ENCODE data around the gene ZFP92.

ZFP92 gene

DNA sequence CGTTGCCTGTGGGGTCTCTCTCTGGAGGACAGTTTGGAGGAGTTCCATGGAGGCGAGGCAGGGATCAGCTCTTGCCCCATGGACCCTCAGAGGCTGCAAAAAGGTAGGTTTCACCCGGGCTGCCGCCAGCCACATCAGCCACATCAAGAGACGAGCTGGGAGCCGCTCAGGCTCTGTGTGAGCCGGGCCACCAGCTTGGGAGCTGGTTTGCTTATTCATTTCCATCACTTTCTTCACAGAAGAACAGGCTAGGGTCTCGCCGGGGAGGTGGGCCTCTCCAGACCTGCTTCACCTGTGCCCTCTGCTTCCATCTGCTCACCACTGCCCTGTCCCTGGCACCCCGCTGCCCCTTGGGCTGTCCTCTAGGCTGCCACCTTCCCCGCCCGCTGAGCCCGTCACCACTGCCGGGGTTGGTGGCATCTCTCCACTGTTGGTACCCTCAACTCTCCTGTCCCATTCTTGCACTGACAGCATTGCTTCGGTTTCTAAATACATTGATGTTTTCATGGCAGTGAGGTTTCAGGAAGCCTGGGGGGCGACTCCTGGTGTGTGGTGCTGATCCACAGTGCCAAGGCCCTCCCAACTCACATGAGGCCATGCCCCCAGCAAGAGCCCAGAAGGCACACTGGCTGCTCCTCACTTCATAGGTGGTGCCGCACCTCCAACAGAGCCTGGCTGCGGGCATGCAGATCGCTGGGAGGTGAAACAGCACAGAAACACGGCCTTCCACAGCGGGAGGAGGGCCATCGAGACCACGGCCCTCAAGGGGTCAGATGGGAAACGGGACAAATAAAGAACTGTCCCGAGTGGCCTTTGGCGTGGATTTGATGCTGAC lies 39.1 kb downstream of the ZFP92 start:
- DNase-seq (ENCODE audit: low read depth, low spot score) = no peak

DNA sequence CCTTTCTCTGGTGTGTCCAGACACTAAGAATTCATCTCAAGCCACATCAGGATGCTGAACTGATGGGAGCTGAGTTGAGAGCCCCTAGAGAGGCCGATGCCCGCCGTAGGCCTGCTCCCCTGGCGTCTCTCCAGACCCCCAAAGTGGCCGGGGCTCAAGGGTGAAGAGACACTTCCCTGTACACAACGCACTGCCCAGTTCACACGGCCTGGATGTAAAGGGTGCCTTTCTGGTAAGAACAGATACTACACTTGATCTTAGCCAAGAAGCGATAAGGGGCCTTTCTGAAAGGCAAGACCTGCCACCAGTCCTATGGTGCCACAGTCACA lies 39.6 kb downstream of the ZFP92 start:
- H3K4me1 ChIP-seq (ENCODE audit: insufficient read depth, insufficient read length) = no peaks in the 10 kb centered on the region
- H3K36me3 ChIP-seq (ENCODE audit: insufficient read depth, insufficient read length, low read length) = peaks cover 3% of the 10 kb centered on the region
- H3K9me3 ChIP-seq (ENCODE audit: insufficient read depth, low read length) = no peaks in the 10 kb centered on the region
- TF ChIP-seq ZNF274 (IDR thresholded peaks at IDR 0.05; ENCODE audit: low read depth, low read length) = no peak
- no peak for TF ChIP-seq SUZ12 (IDR thresholded peaks at IDR 0.05; ENCODE audit: extremely low read depth, insufficient read depth, insufficient read length)
- no peak for TF ChIP-seq YY1 (IDR thresholded peaks at IDR 0.05; ENCODE audit: insufficient read depth, insufficient read length)
- no peaks in the 10 kb centered on the region for H3K27me3 ChIP-seq (ENCODE audit: insufficient read depth, insufficient read length)
- no peak for DNase-seq (ENCODE audit: low read depth, low spot score)
- H3K9ac ChIP-seq (ENCODE audit: insufficient read length, low read depth) = no peak overlapping the region
- H3K4me3 ChIP-seq (ENCODE audit: insufficient read length, low read depth) = no peak overlapping the region

More for the DNA sequence above, 39.1 kb downstream of the ZFP92 start:
- no peaks in the 10 kb centered on the region for H3K27me3 ChIP-seq (ENCODE audit: insufficient read depth, insufficient read length)
- peaks cover 3% of the 10 kb centered on the region for H3K36me3 ChIP-seq (ENCODE audit: insufficient read depth, insufficient read length, low read length)
- H3K4me1 ChIP-seq (ENCODE audit: insufficient read depth, insufficient read length) = no peaks in the 10 kb centered on the region
- no peaks in the 10 kb centered on the region for H3K9me3 ChIP-seq (ENCODE audit: insufficient read depth, low read length)
- TF ChIP-seq YY1 (IDR thresholded peaks at IDR 0.05; ENCODE audit: insufficient read depth, insufficient read length) (no peak), ZNF274 (IDR thresholded peaks at IDR 0.05; ENCODE audit: low read depth, low read length) (no peak), SUZ12 (IDR thresholded peaks at IDR 0.05; ENCODE audit: extremely low read depth, insufficient read depth, insufficient read length) (no peak)
- H3K9ac ChIP-seq (ENCODE audit: insufficient read length, low read depth) = no peak overlapping the region
- H3K4me3 ChIP-seq (ENCODE audit: insufficient read length, low read depth) = no peak overlapping the region

DNA sequence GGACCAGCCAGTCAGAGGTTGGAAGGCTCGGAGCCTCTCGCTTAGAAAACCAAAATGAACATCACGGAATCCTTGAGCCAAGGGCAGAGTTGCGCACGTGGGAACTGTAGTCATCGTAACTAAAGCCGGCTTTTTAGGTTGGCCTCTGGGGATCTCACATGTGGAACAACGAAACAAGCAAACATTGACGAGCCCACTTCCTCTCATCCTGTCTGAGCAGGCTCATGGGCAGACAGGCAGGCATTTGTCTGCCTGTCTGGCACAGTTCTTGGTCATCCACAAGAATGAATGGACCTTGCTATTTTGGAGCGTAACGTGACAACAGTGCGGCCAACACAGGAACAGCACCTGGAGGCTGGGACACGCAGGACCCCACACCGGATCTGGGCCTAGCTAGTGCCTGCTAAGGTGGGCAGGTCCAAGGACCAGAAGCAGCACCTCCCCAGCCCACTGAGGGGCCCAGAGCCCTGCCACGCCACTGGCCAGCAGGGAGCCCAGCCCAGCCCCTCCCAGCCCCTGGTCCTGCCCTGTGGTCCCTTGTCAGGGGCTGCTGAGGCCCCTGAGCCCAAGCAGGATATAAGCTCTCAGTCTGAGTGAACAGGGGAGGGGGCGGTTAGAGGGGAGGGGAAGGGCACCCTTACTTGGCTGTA lies 43.8 kb downstream of the ZFP92 start:
- H3K27me3 ChIP-seq (ENCODE audit: insufficient read depth, insufficient read length) = no peaks in the 10 kb centered on the region
- H3K9ac ChIP-seq (ENCODE audit: insufficient read length, low read depth) = no peak overlapping the region
- no peak for TF ChIP-seq YY1 (IDR thresholded peaks at IDR 0.05; ENCODE audit: insufficient read depth, insufficient read length)
- TF ChIP-seq SUZ12 (IDR thresholded peaks at IDR 0.05; ENCODE audit: extremely low read depth, insufficient read depth, insufficient read length) = no peak
- TF ChIP-seq ZNF274 (IDR thresholded peaks at IDR 0.05; ENCODE audit: low read depth, low read length) = no peak
- no peak for DNase-seq (ENCODE audit: low read depth, low spot score)
- H3K4me1 ChIP-seq (ENCODE audit: insufficient read depth, insufficient read length) = no peaks in the 10 kb centered on the region
- no peaks in the 10 kb centered on the region for H3K9me3 ChIP-seq (ENCODE audit: insufficient read depth, low read length)
- peaks cover 10% of the 10 kb centered on the region for H3K36me3 ChIP-seq (ENCODE audit: insufficient read depth, insufficient read length, low read length)
- H3K4me3 ChIP-seq (ENCODE audit: insufficient read length, low read depth) = no peak overlapping the region

DNA sequence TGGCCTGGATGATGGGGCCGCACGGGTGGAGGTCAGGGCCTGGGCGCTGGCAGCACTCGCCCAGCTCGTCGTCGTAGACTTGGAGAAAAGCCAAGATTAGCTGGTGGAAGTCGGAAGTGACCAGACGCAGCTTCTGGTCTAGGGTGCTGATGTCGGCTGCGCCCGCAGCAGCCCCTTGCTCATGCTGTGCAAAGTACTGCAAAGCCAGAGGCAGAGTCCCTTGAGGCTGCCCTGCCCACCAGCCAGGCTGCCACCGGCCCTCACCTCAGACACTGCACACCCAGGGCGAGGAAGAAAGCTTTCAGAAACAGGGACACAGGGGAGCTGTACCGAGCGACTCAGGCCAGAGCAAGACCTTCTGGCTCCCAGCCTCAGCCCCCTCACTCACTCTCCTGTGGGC lies 44.3 kb downstream of the ZFP92 start:
- Histone ChIP-seq H3K9ac (ENCODE audit: insufficient read length, low read depth) (no peak overlapping the region), H3K4me1 (ENCODE audit: insufficient read depth, insufficient read length) (no peaks in the 10 kb centered on the region), H3K36me3 (ENCODE audit: insufficient read depth, insufficient read length, low read length) (peaks cover 11% of the 10 kb centered on the region), H3K27me3 (ENCODE audit: insufficient read depth, insufficient read length) (no peaks in the 10 kb centered on the region), H3K9me3 (ENCODE audit: insufficient read depth, low read length) (no peaks in the 10 kb centered on the region), H3K4me3 (ENCODE audit: insufficient read length, low read depth) (no peak overlapping the region)
- DNase-seq (ENCODE audit: low read depth, low spot score) = no peak
- TF ChIP-seq YY1 (IDR thresholded peaks at IDR 0.05; ENCODE audit: insufficient read depth, insufficient read length) (no peak), ZNF274 (IDR thresholded peaks at IDR 0.05; ENCODE audit: low read depth, low read length) (no peak), SUZ12 (IDR thresholded peaks at IDR 0.05; ENCODE audit: extremely low read depth, insufficient read depth, insufficient read length) (no peak)

DNA sequence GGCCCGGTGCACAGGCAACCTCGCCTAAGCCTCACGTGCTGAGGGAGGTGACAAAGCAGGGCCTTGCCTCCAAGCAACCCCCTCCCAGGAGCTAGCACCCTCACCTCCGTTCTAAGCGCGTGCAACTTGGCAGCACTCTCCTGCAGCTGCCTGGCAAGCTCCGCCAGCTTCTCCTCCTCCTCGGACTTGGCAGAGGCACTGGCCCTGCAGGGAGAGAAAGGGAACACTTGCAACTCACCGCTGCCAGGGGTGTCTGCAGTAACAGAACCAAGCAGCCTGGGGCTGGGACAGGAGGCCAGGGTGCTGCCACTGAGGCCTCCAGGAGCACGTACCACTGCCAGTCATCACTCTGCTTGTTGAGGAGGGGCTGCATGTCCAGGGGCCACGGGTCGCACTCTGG lies 44.9 kb downstream of the ZFP92 start:
- H3K9ac ChIP-seq (ENCODE audit: insufficient read length, low read depth) = no peak overlapping the region
- H3K36me3 ChIP-seq (ENCODE audit: insufficient read depth, insufficient read length, low read length) = peaks cover 12% of the 10 kb centered on the region
- H3K9me3 ChIP-seq (ENCODE audit: insufficient read depth, low read length) = no peaks in the 10 kb centered on the region
- no peak overlapping the region for H3K4me3 ChIP-seq (ENCODE audit: insufficient read length, low read depth)
- TF ChIP-seq ZNF274 (IDR thresholded peaks at IDR 0.05; ENCODE audit: low read depth, low read length) (no peak), SUZ12 (IDR thresholded peaks at IDR 0.05; ENCODE audit: extremely low read depth, insufficient read depth, insufficient read length) (no peak), YY1 (IDR thresholded peaks at IDR 0.05; ENCODE audit: insufficient read depth, insufficient read length) (no peak)
- no peaks in the 10 kb centered on the region for H3K4me1 ChIP-seq (ENCODE audit: insufficient read depth, insufficient read length)
- no peaks in the 10 kb centered on the region for H3K27me3 ChIP-seq (ENCODE audit: insufficient read depth, insufficient read length)
- no peak for DNase-seq (ENCODE audit: low read depth, low spot score)

DNA sequence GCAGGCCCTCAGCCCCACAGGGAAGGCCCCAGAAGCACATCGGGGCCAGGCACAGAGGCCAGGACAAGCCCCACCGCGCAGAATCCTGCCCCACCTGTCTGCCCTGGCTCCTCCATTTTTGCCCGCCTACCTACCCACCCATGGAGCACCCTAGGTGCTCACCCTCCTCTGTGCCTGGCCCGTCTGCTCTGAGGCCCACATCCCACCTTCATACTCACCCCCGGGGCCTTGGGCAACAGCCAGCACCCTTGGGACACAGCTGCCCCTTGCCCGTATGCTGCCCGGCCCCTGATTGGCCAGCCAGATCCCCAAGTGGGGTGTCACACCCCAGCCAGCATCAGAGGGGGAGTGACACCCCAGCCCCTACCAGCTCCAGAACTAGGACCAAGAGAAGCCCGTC lies 45.4 kb downstream of the ZFP92 start:
- Histone ChIP-seq H3K9ac (ENCODE audit: insufficient read length, low read depth) (no peak overlapping the region), H3K27me3 (ENCODE audit: insufficient read depth, insufficient read length) (no peaks in the 10 kb centered on the region), H3K4me3 (ENCODE audit: insufficient read length, low read depth) (no peak overlapping the region), H3K9me3 (ENCODE audit: insufficient read depth, low read length) (no peaks in the 10 kb centered on the region), H3K4me1 (ENCODE audit: insufficient read depth, insufficient read length) (no peaks in the 10 kb centered on the region), H3K36me3 (ENCODE audit: insufficient read depth, insufficient read length, low read length) (peaks cover 12% of the 10 kb centered on the region)
- DNase-seq (ENCODE audit: low read depth, low spot score) = no peak
- no peak for TF ChIP-seq SUZ12 (IDR thresholded peaks at IDR 0.05; ENCODE audit: extremely low read depth, insufficient read depth, insufficient read length)
- TF ChIP-seq ZNF274 (IDR thresholded peaks at IDR 0.05; ENCODE audit: low read depth, low read length) = no peak
- no peak for TF ChIP-seq YY1 (IDR thresholded peaks at IDR 0.05; ENCODE audit: insufficient read depth, insufficient read length)

DNA sequence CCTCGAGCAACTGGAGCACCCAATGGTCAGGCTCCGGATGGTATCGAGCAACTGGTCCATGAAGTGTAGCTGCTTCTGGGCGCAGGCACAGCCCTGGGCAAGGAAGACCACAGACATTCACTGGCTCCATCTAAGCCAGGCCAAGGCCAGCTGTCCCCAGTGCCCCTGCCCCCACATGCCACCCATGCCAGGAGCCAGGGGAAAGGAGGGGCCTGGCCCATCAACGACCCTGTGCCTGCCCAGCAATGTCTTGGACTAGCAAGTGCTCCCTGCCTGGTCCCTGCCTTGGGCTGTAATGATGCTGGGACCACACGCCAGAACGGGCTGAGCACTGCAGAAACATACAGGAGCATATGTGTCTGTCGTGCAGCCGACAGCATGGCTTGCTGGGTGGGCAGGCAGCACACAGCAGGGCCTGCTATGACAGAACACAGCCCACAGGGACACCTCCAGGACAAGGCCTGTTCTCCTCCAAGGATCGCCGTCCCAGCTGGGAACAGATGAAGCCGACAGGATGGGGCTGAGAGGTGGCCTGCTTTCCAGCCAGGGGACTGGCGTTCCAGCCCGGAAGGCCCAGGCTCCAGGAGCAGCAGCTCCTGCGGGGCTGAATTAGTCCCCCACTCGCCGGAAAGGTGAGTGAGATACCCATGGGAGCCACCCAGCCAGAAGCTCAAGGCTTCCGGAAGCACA lies 46.0 kb downstream of the ZFP92 start:
- H3K9ac ChIP-seq (ENCODE audit: insufficient read length, low read depth) = no peak overlapping the region
- no peaks in the 10 kb centered on the region for H3K27me3 ChIP-seq (ENCODE audit: insufficient read depth, insufficient read length)
- H3K4me3 ChIP-seq (ENCODE audit: insufficient read length, low read depth) = no peak overlapping the region
- H3K9me3 ChIP-seq (ENCODE audit: insufficient read depth, low read length) = no peaks in the 10 kb centered on the region
- no peak for TF ChIP-seq ZNF274 (IDR thresholded peaks at IDR 0.05; ENCODE audit: low read depth, low read length)
- TF ChIP-seq YY1 (IDR thresholded peaks at IDR 0.05; ENCODE audit: insufficient read depth, insufficient read length) = no peak
- TF ChIP-seq SUZ12 (IDR thresholded peaks at IDR 0.05; ENCODE audit: extremely low read depth, insufficient read depth, insufficient read length) = no peak
- H3K4me1 ChIP-seq (ENCODE audit: insufficient read depth, insufficient read length) = no peaks in the 10 kb centered on the region
- no peak for DNase-seq (ENCODE audit: low read depth, low spot score)
- H3K36me3 ChIP-seq (ENCODE audit: insufficient read depth, insufficient read length, low read length) = peaks cover 12% of the 10 kb centered on the region

Measured in NT2/D1 (cell line).